ENCODE measurements around the gene TMEM203.

GRCh38 chr9:137241490-137242268, 36.2 kb upstream of the TMEM203 start:
- TF ChIP-seq MLLT10 (CRISPR knock-in tag; IDR thresholded peaks at IDR 0.05) (no peak), ZNF33A (CRISPR knock-in tag; IDR thresholded peaks at IDR 0.05; ENCODE audit: borderline replicate concordance) (no peak), ZNF747 (CRISPR knock-in tag; IDR thresholded peaks at IDR 0.05; ENCODE audit: borderline replicate concordance) (no peak), FOSL2 (CRISPR knock-in tag; IDR thresholded peaks at IDR 0.05) (no peak), NFIC (IDR thresholded peaks at IDR 0.05; ENCODE audit: low read length) (no peak), NCOA2 (CRISPR knock-in tag; IDR thresholded peaks at IDR 0.05) (no peak), BCL3 (CRISPR knock-in tag; IDR thresholded peaks at IDR 0.05) (no peak), ZMYM3 (CRISPR knock-in tag; IDR thresholded peaks at IDR 0.05) (no peak; the same call in 1 of the 2 replicates)
- TF ChIP-seq, protein P1, sequence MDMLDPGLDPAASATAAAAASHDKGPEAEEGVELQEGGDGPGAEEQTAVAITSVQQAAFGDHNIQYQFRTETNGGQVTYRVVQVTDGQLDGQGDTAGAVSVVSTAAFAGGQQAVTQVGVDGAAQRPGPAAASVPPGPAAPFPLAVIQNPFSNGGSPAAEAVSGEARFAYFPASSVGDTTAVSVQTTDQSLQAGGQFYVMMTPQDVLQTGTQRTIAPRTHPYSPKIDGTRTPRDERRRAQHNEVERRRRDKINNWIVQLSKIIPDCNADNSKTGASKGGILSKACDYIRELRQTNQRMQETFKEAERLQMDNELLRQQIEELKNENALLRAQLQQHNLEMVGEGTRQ (IDR thresholded peaks at IDR 0.05; ENCODE audit: low read depth, low read length), result no peak
- TF ChIP-seq, protein P1 (CRISPR knock-in tag; IDR thresholded peaks at IDR 0.05; ENCODE audit: borderline replicate concordance), result no peak
- TF ChIP-seq, protein P2, sequence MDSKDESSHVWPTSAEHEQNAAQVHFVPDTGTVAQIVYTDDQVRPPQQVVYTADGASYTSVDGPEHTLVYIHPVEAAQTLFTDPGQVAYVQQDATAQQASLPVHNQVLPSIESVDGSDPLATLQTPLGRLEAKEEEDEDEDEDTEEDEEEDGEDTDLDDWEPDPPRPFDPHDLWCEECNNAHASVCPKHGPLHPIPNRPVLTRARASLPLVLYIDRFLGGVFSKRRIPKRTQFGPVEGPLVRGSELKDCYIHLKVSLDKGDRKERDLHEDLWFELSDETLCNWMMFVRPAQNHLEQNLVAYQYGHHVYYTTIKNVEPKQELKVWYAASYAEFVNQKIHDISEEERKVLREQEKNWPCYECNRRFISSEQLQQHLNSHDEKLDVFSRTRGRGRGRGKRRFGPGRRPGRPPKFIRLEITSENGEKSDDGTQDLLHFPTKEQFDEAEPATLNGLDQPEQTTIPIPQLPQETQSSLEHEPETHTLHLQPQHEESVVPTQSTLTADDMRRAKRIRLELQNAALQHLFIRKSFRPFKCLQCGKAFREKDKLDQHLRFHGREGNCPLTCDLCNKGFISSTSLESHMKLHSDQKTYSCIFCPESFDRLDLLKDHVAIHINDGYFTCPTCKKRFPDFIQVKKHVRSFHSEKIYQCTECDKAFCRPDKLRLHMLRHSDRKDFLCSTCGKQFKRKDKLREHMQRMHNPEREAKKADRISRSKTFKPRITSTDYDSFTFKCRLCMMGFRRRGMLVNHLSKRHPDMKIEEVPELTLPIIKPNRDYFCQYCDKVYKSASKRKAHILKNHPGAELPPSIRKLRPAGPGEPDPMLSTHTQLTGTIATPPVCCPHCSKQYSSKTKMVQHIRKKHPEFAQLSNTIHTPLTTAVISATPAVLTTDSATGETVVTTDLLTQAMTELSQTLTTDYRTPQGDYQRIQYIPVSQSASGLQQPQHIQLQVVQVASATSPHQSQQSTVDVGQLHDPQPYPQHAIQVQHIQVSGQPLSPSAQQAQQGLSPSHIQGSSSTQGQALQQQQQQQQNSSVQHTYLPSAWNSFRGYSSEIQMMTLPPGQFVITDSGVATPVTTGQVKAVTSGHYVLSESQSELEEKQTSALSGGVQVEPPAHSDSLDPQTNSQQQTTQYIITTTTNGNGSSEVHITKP (CRISPR knock-in tag; IDR thresholded peaks at IDR 0.05; ENCODE audit: low read depth), result no peak
